HepG2 (cell line): ENCODE results near the gene VPS11. TPM values are rescaled to one million over a fixed set of nuclear protein-coding genes. Genes with fewer than 3 reads are reported as not detected.

Experiments used
- AGO2 ChIP-seq: fragments of 200-400 bp; formaldehyde crosslinking; optimal IDR thresholded peaks from 2 replicates; pipeline ENCODE3; 2017; ENCODE audit warnings: mild to moderate bottlenecking, low read depth, low read length, moderate library complexity
- ATM ChIP-seq: fragments of 450-650 bp; IDR thresholded peaks from 2 replicates; pipeline ENCODE4 v1.7.1; 2017; ENCODE audit warnings: mild to moderate bottlenecking, borderline replicate concordance
- BORCS8-MEF2B ChIP-seq: sonication (generic); formaldehyde crosslinking; IDR thresholded peaks from 2 replicates; pipeline ENCODE4 v1.8.0; 2022; ENCODE audit warnings: mild to moderate bottlenecking, missing genetic modification reagents
- ERF ChIP-seq: IDR thresholded peaks from 2 replicates; pipeline ENCODE4 v1.6.1; 2018; ENCODE audit warnings: missing biosample characterization, missing genetic modification reagents
- HCFC1 ChIP-seq: fragments of 150-350 bp; IDR thresholded peaks from 2 replicates; pipeline ENCODE4 v1.6.1; 2014; ENCODE audit warnings: low read depth, low read length
- KLF16 ChIP-seq, 2 experiments: sonication (generic) in 1 of 2; formaldehyde crosslinking in 1 of 2; IDR thresholded peaks; 2 replicates each; pipeline versions ENCODE4 v1.6.1 to v1.8.0; 2016 to 2023; ENCODE audit warnings: missing genetic modification reagents in 2 of 2, missing compliant biosample characterization in 1 of 2
- MEIS2 ChIP-seq: sonication (generic); formaldehyde crosslinking; IDR thresholded peaks from 2 replicates; pipeline ENCODE4 v1.9.0; 2021; ENCODE audit warnings: mild to moderate bottlenecking, missing genetic modification reagents
- PHF20 ChIP-seq: sonication (generic); formaldehyde crosslinking; IDR thresholded peaks from 2 replicates; pipeline ENCODE4 v1.5.0; 2020; ENCODE audit warnings: mild to moderate bottlenecking, missing genetic modification reagents
- PPARG ChIP-seq: conservative IDR thresholded peaks from 2 replicates; pipeline ENCODE4 v1.6.1; 2016; ENCODE audit warnings: missing biosample characterization, missing genetic modification reagents
- TARDBP ChIP-seq: sonication (generic); formaldehyde crosslinking; IDR thresholded peaks from 2 replicates; pipeline ENCODE4 v1.8.0; 2022; ENCODE audit warnings: mild to moderate bottlenecking, missing genetic modification reagents
- TFAP4 ChIP-seq: sonication (generic); IDR thresholded peaks from 2 replicates; pipeline ENCODE4 v1.6.1; 2016; ENCODE audit warnings: low read depth, borderline replicate concordance
- XRCC5 ChIP-seq: fragments of 200-400 bp; formaldehyde crosslinking; optimal IDR thresholded peaks from 2 replicates; pipeline ENCODE3; 2017; ENCODE audit warnings: mild to moderate bottlenecking, low read length
- ZBTB40 ChIP-seq, 2 experiments: fragments of 450-650 bp in 1 of 2; sonication (generic) in 1 of 2; formaldehyde crosslinking in 1 of 2; IDR thresholded peaks; 2 replicates each; pipeline versions ENCODE4 v1.6.1 to v1.8.0; 2016 to 2022; ENCODE audit warnings: antibody characterized with exemption in 1 of 2, mild to moderate bottlenecking in 1 of 2, missing genetic modification reagents in 1 of 2
- ZC3H13 ChIP-seq: sonication (generic); formaldehyde crosslinking; IDR thresholded peaks from 2 replicates; pipeline ENCODE4 v1.8.1; 2023; ENCODE audit warnings: mild to moderate bottlenecking, missing genetic modification reagents, moderate library complexity
- ZNF451 ChIP-seq: sonication (generic); formaldehyde crosslinking; IDR thresholded peaks from 2 replicates; pipeline ENCODE4 v1.5.0; 2020; ENCODE audit warnings: mild to moderate bottlenecking, missing genetic modification reagents
- ZNF546 ChIP-seq: sonication (generic); formaldehyde crosslinking; conservative IDR thresholded peaks from 2 replicates; pipeline ENCODE4 v1.8.1; 2023; ENCODE audit warnings: mild to moderate bottlenecking, missing genetic modification reagents
- ZNF572 ChIP-seq: sonication (generic); formaldehyde crosslinking; IDR thresholded peaks from 2 replicates; pipeline ENCODE4 v1.5.1; 2020; ENCODE audit warnings: mild to moderate bottlenecking, missing genetic modification reagents
- ZNF598 ChIP-seq: sonication (generic); formaldehyde crosslinking; IDR thresholded peaks from 2 replicates; pipeline ENCODE4 v1.5.1; 2020; ENCODE audit warnings: mild to moderate bottlenecking, missing genetic modification reagents, borderline replicate concordance
- polyA plus RNA-seq, 8 experiments: library from polyadenylated mRNA; depleted of rRNA in 3 of 8; stranded (reverse) in 7 of 8; unstranded in 1 of 8; fragments of >200 nt; fragmentation: Illumina TruSeq in 4 of 8; extraction: Trizol in 4 of 8; gene quantifications; 2 replicates each; pipeline versions ENCODE4 v1.2.1 to v1.2.3, GENCODE V29; 2011 to 2016; ENCODE audit warnings: low read depth in 4 of 8, missing spikeins in 1 of 8, mixed read lengths in 1 of 8; ENCODE audit not compliant: insufficient read depth in 1 of 8
- total RNA-seq, 5 experiments: library from RNA; depleted of rRNA; stranded (reverse); fragments of >200 nt; fragmentation: Illumina TruSeq; extraction: Trizol; gene quantifications; 2 replicates each; pipeline ENCODE4 v1.2.3, GENCODE V29; 2016; ENCODE audit warnings: low read depth in 1 of 5

VPS11 gene
- total and polyA plus RNA-seq, 2 of the 13 experiments (the other 11 are each of a cell fraction or from before 2014, with no cell fraction given) = 13.7 to 21.6 TPM

- TF ChIP-seq ZBTB40 (IDR thresholded peaks at IDR 0.05) = no peak
- no peak; the same call in 1 of the 2 replicates for TF ChIP-seq ZBTB40 (CRISPR knock-in tag; IDR thresholded peaks at IDR 0.05)
- TF ChIP-seq ZNF451 = 0 out of 2 replicates have a peak, but pooled peaks have one; percentile 46
- TF ChIP-seq MEIS2 (CRISPR knock-in tag) = peak; percentile 70; the same call in 1 of the 2 replicates
- peak; percentile 94 for TF ChIP-seq ERF
- no peak for TF ChIP-seq ATM
- no peak for TF ChIP-seq ZNF598 (CRISPR knock-in tag)
- TF ChIP-seq ZC3H13 = no peak
- peak; percentile 85 for TF ChIP-seq TARDBP (CRISPR knock-in tag)
- TF ChIP-seq XRCC5 = peak; percentile 94
- TF ChIP-seq ZNF572 (CRISPR knock-in tag) = 0 out of 2 replicates have a peak, but pooled peaks have one; percentile 36
- TF ChIP-seq TFAP4 = peak; percentile 56; the same call in 1 of the 2 replicates
- TF ChIP-seq KLF16 (CRISPR knock-in tag; IDR thresholded peaks at IDR 0.05) = peak in 1 of 2 experiments; percentile 92; a peak in 2 of 4 replicates
- no peak; the same call in 1 of the 2 replicates for TF ChIP-seq HCFC1
- TF ChIP-seq BORCS8-MEF2B (CRISPR knock-in tag) = peak; percentile 88; the same call in 1 of the 2 replicates
- 0 out of 2 replicates have a peak, but pooled peaks have one; percentile 30 for TF ChIP-seq PHF20 (CRISPR knock-in tag)
- 0 out of 2 replicates have a peak, but pooled peaks have one; percentile 51 for TF ChIP-seq ZNF546 (CRISPR knock-in tag)
- TF ChIP-seq AGO2 = peak; percentile 85
- TF ChIP-seq PPARG (CRISPR knock-in tag) = 0 out of 2 replicates have a peak, but pooled peaks have one; percentile 54
These were observed 37.1 kb upstream of the VPS11 start, which contains the start of gene SLC37A4 (continued) for GRCh38 chr11:119030329-119031047.
